Measurements from ENCODE around the gene LIPC.

DNA sequence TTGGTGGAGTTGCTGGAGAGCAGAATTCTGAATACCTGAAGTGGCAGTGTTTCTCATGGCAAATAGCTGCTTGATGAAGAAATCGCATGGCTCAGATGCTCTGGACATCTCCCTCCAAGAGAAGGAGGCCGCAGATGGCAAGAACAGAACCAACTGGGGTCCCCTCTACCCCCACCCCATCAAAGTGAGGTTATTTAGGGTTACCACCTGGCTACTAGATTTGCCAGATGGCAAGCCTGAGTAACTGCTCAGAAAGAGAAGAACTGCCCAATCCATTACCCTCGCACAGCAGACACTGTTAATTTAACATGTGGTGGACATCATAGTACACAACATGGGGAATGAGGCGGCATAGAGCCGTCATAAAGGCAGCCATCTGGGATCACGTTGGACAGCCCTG is 30.5 kb upstream of the LIPC start:
- TF ChIP-seq, protein P1, sequence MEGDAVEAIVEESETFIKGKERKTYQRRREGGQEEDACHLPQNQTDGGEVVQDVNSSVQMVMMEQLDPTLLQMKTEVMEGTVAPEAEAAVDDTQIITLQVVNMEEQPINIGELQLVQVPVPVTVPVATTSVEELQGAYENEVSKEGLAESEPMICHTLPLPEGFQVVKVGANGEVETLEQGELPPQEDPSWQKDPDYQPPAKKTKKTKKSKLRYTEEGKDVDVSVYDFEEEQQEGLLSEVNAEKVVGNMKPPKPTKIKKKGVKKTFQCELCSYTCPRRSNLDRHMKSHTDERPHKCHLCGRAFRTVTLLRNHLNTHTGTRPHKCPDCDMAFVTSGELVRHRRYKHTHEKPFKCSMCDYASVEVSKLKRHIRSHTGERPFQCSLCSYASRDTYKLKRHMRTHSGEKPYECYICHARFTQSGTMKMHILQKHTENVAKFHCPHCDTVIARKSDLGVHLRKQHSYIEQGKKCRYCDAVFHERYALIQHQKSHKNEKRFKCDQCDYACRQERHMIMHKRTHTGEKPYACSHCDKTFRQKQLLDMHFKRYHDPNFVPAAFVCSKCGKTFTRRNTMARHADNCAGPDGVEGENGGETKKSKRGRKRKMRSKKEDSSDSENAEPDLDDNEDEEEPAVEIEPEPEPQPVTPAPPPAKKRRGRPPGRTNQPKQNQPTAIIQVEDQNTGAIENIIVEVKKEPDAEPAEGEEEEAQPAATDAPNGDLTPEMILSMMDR (conservative IDR thresholded peaks at IDR 0.05; ENCODE audit: low read depth in 2 of 2), result no peak
- TF ChIP-seq EZH2phosphoT487 (IDR thresholded peaks at IDR 0.05; ENCODE audit: unreplicated experiment) (no peak), EZH2 (IDR thresholded peaks at IDR 0.05; ENCODE audit: low read depth, unreplicated experiment) (no peak), CREB1 (CRISPR knock-in tag; IDR thresholded peaks at IDR 0.05; ENCODE audit: low read depth) (no peak), POLR2AphosphoS5 (IDR thresholded peaks at IDR 0.05; ENCODE audit: low read depth) (no peak), ZNF114 (CRISPR knock-in tag; IDR thresholded peaks at IDR 0.05) (no peak), JUNB (IDR thresholded peaks at IDR 0.05; ENCODE audit: unreplicated experiment) (no peak)
- TF ChIP-seq, protein P2, sequence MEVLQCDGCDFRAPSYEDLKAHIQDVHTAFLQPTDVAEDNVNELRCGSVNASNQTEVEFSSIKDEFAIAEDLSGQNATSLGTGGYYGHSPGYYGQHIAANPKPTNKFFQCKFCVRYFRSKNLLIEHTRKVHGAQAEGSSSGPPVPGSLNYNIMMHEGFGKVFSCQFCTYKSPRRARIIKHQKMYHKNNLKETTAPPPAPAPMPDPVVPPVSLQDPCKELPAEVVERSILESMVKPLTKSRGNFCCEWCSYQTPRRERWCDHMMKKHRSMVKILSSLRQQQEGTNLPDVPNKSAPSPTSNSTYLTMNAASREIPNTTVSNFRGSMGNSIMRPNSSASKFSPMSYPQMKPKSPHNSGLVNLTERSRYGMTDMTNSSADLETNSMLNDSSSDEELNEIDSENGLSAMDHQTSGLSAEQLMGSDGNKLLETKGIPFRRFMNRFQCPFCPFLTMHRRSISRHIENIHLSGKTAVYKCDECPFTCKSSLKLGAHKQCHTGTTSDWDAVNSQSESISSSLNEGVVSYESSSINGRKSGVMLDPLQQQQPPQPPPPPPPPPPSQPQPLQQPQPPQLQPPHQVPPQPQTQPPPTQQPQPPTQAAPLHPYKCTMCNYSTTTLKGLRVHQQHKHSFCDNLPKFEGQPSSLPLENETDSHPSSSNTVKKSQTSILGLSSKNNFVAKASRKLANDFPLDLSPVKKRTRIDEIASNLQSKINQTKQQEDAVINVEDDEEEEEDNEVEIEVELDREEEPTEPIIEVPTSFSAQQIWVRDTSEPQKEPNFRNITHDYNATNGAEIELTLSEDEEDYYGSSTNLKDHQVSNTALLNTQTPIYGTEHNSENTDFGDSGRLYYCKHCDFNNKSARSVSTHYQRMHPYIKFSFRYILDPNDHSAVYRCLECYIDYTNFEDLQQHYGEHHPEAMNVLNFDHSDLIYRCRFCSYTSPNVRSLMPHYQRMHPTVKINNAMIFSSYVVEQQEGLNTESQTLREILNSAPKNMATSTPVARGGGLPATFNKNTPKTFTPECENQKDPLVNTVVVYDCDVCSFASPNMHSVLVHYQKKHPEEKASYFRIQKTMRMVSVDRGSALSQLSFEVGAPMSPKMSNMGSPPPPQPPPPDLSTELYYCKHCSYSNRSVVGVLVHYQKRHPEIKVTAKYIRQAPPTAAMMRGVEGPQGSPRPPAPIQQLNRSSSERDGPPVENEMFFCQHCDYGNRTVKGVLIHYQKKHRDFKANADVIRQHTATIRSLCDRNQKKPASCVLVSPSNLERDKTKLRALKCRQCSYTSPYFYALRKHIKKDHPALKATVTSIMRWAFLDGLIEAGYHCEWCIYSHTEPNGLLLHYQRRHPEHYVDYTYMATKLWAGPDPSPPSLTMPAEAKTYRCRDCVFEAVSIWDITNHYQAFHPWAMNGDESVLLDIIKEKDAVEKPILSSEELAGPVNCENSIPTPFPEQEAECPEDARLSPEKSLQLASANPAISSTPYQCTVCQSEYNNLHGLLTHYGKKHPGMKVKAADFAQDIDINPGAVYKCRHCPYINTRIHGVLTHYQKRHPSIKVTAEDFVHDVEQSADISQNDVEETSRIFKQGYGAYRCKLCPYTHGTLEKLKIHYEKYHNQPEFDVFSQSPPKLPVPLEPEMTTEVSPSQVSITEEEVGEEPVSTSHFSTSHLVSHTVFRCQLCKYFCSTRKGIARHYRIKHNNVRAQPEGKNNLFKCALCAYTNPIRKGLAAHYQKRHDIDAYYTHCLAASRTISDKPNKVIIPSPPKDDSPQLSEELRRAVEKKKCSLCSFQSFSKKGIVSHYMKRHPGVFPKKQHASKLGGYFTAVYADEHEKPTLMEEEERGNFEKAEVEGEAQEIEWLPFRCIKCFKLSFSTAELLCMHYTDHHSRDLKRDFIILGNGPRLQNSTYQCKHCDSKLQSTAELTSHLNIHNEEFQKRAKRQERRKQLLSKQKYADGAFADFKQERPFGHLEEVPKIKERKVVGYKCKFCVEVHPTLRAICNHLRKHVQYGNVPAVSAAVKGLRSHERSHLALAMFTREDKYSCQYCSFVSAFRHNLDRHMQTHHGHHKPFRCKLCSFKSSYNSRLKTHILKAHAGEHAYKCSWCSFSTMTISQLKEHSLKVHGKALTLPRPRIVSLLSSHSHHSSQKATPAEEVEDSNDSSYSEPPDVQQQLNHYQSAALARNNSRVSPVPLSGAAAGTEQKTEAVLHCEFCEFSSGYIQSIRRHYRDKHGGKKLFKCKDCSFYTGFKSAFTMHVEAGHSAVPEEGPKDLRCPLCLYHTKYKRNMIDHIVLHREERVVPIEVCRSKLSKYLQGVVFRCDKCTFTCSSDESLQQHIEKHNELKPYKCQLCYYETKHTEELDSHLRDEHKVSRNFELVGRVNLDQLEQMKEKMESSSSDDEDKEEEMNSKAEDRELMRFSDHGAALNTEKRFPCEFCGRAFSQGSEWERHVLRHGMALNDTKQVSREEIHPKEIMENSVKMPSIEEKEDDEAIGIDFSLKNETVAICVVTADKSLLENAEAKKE (CRISPR knock-in tag; IDR thresholded peaks at IDR 0.05), result no peak
- TF ChIP-seq, protein P3, sequence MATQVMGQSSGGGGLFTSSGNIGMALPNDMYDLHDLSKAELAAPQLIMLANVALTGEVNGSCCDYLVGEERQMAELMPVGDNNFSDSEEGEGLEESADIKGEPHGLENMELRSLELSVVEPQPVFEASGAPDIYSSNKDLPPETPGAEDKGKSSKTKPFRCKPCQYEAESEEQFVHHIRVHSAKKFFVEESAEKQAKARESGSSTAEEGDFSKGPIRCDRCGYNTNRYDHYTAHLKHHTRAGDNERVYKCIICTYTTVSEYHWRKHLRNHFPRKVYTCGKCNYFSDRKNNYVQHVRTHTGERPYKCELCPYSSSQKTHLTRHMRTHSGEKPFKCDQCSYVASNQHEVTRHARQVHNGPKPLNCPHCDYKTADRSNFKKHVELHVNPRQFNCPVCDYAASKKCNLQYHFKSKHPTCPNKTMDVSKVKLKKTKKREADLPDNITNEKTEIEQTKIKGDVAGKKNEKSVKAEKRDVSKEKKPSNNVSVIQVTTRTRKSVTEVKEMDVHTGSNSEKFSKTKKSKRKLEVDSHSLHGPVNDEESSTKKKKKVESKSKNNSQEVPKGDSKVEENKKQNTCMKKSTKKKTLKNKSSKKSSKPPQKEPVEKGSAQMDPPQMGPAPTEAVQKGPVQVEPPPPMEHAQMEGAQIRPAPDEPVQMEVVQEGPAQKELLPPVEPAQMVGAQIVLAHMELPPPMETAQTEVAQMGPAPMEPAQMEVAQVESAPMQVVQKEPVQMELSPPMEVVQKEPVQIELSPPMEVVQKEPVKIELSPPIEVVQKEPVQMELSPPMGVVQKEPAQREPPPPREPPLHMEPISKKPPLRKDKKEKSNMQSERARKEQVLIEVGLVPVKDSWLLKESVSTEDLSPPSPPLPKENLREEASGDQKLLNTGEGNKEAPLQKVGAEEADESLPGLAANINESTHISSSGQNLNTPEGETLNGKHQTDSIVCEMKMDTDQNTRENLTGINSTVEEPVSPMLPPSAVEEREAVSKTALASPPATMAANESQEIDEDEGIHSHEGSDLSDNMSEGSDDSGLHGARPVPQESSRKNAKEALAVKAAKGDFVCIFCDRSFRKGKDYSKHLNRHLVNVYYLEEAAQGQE (IDR thresholded peaks at IDR 0.05; ENCODE audit: unreplicated experiment), result no peak
